ENCODE results near the gene GREM1. TPM values are rescaled to one million over a fixed set of nuclear protein-coding genes. Genes with fewer than 3 reads are reported as not detected.

Gene GREM1
- total and polyA plus RNA-seq, 2 of the 8 experiments (the other 6 are each of a cell fraction or from before 2014, with no cell fraction given), result 0.12 to 1.1 TPM

GRCh38 chr15:32675466-32675865, 42.3 kb upstream of the GREM1 start (continued):
- no peak for TF ChIP-seq SUZ12 (IDR thresholded peaks at IDR 0.05; ENCODE audit: low read length)
- TF ChIP-seq SP4 (IDR thresholded peaks at IDR 0.05; ENCODE audit: low read length), result no peak
- TF ChIP-seq BRCA1 (IDR thresholded peaks at IDR 0.05; ENCODE audit: low read depth, low read length), result no peak
- no peak for TF ChIP-seq CTBP2 (IDR thresholded peaks at IDR 0.05; ENCODE audit: borderline replicate concordance, insufficient read depth, insufficient read length, low read length)
- TF ChIP-seq NRF1 (IDR thresholded peaks at IDR 0.05; ENCODE audit: low read depth, low read length), result no peak
- TF ChIP-seq, protein P1, sequence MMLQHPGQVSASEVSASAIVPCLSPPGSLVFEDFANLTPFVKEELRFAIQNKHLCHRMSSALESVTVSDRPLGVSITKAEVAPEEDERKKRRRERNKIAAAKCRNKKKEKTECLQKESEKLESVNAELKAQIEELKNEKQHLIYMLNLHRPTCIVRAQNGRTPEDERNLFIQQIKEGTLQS (IDR thresholded peaks at IDR 0.05; ENCODE audit: insufficient read depth, low read depth, low read length), result no peak
- TF ChIP-seq CEBPB (IDR thresholded peaks at IDR 0.05; ENCODE audit: low read depth, low read length), result no peak
- TF ChIP-seq USF2 (IDR thresholded peaks at IDR 0.05; ENCODE audit: low read length), result no peak

Data from H1 (cell line).